ENCODE measurements around the gene TBATA.
"Not testable (repeated sequence)": the region's sequence is repeated elsewhere in the genome, so short reads cannot be mapped to it uniquely, and the experiment has no call there.

The TBATA gene

DNA sequence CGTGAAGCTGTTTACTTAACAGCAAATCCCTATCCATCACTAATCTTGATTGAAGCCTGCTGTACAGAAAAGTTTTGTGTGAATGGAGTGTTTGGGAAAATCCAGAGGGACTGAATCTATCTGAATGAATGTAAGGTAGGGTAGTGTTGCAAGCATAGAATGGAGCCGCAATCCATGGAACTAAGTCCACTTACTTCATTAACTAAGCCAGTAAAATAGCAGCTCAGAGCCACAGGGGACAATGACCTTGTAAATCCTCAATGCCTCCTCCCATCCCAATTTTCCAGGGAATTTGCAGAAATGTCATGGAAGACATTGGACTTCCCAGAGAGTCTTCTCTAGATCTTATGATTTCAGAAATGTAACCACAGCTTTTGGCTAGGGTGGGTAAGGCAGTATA, 15.2 kb downstream of the TBATA start:
- ChIA-PET POLR2A (no interaction called here), CTCF (interaction anchor here (1.5 kb wide), 1 partner anchor 221 kb away, joined by 3 read pairs; no protein-coding TSS in a partner anchor)
- no peaks in the 10 kb centered on the region for H3K4me1 ChIP-seq (ENCODE audit: control extremely low read depth in 1 of 4, control insufficient read depth in 4 of 4, insufficient read depth in 4 of 4, low read length in 3 of 4)
- 100% methylated on average over 1 of the region's 2 CpGs for WGBS (ENCODE audit: insufficient coverage)
- H3K9me3 ChIP-seq (ENCODE audit: control extremely low read depth in 1 of 5, control insufficient read depth in 4 of 5, insufficient read depth in 2 of 5, low read depth in 1 of 5, low read length in 4 of 5): peaks cover 0 to 11% (median 6%) of the 10 kb centered on the region in 5 experiments
- no peak for DNase-seq
- no peak overlapping the region for H3K4me3 ChIP-seq (ENCODE audit: control insufficient read depth in 1 of 7, extremely low read depth in 1 of 7, insufficient read depth in 4 of 7, low read depth in 2 of 7, low read length in 6 of 7)
- no peaks in the 10 kb centered on the region for H3K36me3 ChIP-seq (ENCODE audit: control insufficient read depth in 4 of 4, insufficient read depth in 4 of 4, low read length in 3 of 4)
- H3K27me3 ChIP-seq (replicated peaks in 2 of 5; ENCODE audit: control insufficient read depth in 4 of 5, insufficient read depth in 5 of 5, low read length in 4 of 5): no peaks in the 10 kb centered on the region
- no peak overlapping the region for H3K27ac ChIP-seq (ENCODE audit: insufficient read depth in 1 of 2, low read depth in 1 of 2, low read length in 2 of 2, poor library complexity in 1 of 2, severe bottlenecking in 2 of 2)

GRCh38 chr10:70769121-70769520, 16.1 kb downstream of the TBATA start:
- Histone ChIP-seq H3K27me3 (replicated peaks in 2 of 5; ENCODE audit: control insufficient read depth in 4 of 5, insufficient read depth in 5 of 5, low read length in 4 of 5) (no peaks in the 10 kb centered on the region), H3K4me3 (ENCODE audit: control insufficient read depth in 1 of 7, extremely low read depth in 1 of 7, insufficient read depth in 4 of 7, low read depth in 2 of 7, low read length in 6 of 7) (no peak overlapping the region), H3K36me3 (ENCODE audit: control insufficient read depth in 4 of 4, insufficient read depth in 4 of 4, low read length in 3 of 4) (no peaks in the 10 kb centered on the region), H3K27ac (ENCODE audit: insufficient read depth in 1 of 2, low read depth in 1 of 2, low read length in 2 of 2, poor library complexity in 1 of 2, severe bottlenecking in 2 of 2) (no peak overlapping the region), H3K9me3 (ENCODE audit: control extremely low read depth in 1 of 5, control insufficient read depth in 4 of 5, insufficient read depth in 2 of 5, low read depth in 1 of 5, low read length in 4 of 5) (peaks cover 0 to 11% (median 6%) of the 10 kb centered on the region in 5 experiments), H3K4me1 (ENCODE audit: control extremely low read depth in 1 of 4, control insufficient read depth in 4 of 4, insufficient read depth in 4 of 4, low read length in 3 of 4) (no peaks in the 10 kb centered on the region)
- WGBS (ENCODE audit: insufficient coverage): 97% methylated on average over 3 of the region's 4 CpGs
- ChIA-PET POLR2A (no interaction called here), CTCF (interaction anchor here (1.0 kb wide), 1 partner anchor 13 kb away, joined by 3 read pairs; no protein-coding TSS in a partner anchor)
- DNase-seq: no peak

- CTCF ChIA-PET: interaction anchor here (1.0 kb wide), 1 partner anchor 14 kb away, joined by 3 read pairs; no protein-coding TSS in a partner anchor
- H3K27me3 ChIP-seq (replicated peaks in 2 of 5; ENCODE audit: control insufficient read depth in 4 of 5, insufficient read depth in 5 of 5, low read length in 4 of 5); H3K36me3 ChIP-seq (ENCODE audit: control insufficient read depth in 4 of 4, insufficient read depth in 4 of 4, low read length in 3 of 4); H3K4me1 ChIP-seq (ENCODE audit: control extremely low read depth in 1 of 4, control insufficient read depth in 4 of 4, insufficient read depth in 4 of 4, low read length in 3 of 4); H3K27ac ChIP-seq (ENCODE audit: insufficient read depth in 1 of 2, low read depth in 1 of 2, low read length in 2 of 2, poor library complexity in 1 of 2, severe bottlenecking in 2 of 2); DNase-seq; H3K4me3 ChIP-seq (ENCODE audit: control insufficient read depth in 1 of 7, extremely low read depth in 1 of 7, insufficient read depth in 4 of 7, low read depth in 2 of 7, low read length in 6 of 7): not testable (repeated sequence)
- POLR2A ChIA-PET: interaction anchor here (0.6 kb wide), 1 partner anchor 988 kb away, joined by 4 read pairs; no protein-coding TSS in a partner anchor
- peaks cover 0 to 11% (median 6%) of the 10 kb centered on the region in 5 experiments for H3K9me3 ChIP-seq (ENCODE audit: control extremely low read depth in 1 of 5, control insufficient read depth in 4 of 5, insufficient read depth in 2 of 5, low read depth in 1 of 5, low read length in 4 of 5)
- WGBS (ENCODE audit: insufficient coverage): 100% methylated on average over 1 of the region's 6 CpGs
These were observed 17.0 kb downstream of the TBATA start for GRCh38 chr10:70768026-70768685.

- no peaks in the 10 kb centered on the region for H3K27me3 ChIP-seq (replicated peaks in 2 of 5; ENCODE audit: control insufficient read depth in 4 of 5, insufficient read depth in 5 of 5, low read length in 4 of 5)
- ChIA-PET CTCF (no interaction called here), POLR2A (no interaction called here)
- peaks cover 0 to 11% (median 6%) of the 10 kb centered on the region in 5 experiments for H3K9me3 ChIP-seq (ENCODE audit: control extremely low read depth in 1 of 5, control insufficient read depth in 4 of 5, insufficient read depth in 2 of 5, low read depth in 1 of 5, low read length in 4 of 5)
- H3K27ac ChIP-seq (ENCODE audit: insufficient read depth in 1 of 2, low read depth in 1 of 2, low read length in 2 of 2, poor library complexity in 1 of 2, severe bottlenecking in 2 of 2): no peak overlapping the region
- 93% methylated on average over 8 of the region's 8 CpGs for WGBS (ENCODE audit: insufficient coverage)
- peaks cover 0 to 13% (median 1%) of the 10 kb centered on the region in 4 experiments for H3K4me1 ChIP-seq (ENCODE audit: control extremely low read depth in 1 of 4, control insufficient read depth in 4 of 4, insufficient read depth in 4 of 4, low read length in 3 of 4)
- DNase-seq: no peak
- H3K4me3 ChIP-seq (ENCODE audit: control insufficient read depth in 1 of 7, extremely low read depth in 1 of 7, insufficient read depth in 4 of 7, low read depth in 2 of 7, low read length in 6 of 7): no peak overlapping the region
- no peaks in the 10 kb centered on the region for H3K36me3 ChIP-seq (ENCODE audit: control insufficient read depth in 4 of 4, insufficient read depth in 4 of 4, low read length in 3 of 4)
These were observed 19.2 kb downstream of the TBATA start for GRCh38 chr10:70765794-70766594.

DNA sequence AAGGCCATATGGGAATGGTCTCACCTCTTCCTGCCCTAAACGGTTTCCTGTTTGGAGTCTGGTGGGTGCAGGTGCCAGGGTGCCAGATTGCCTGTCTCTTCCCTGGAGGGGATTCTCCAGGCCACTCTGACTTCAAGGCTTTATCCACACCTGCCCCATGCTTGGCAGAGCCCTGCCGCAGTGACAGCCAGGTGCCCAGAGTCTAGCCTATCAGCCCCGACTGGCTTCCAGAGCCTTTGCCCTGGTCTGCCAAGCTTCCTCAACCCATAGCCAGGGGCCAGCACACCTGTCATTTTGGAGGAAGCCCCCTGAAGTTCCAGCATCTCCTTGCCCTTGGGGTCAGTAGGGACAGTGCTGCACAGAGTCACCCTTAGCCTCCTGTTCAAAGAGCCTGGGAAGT, 21.6 kb downstream of the TBATA start:
- ChIA-PET CTCF (interaction anchor here (1.6 to 8.3 kb wide), 2 partner anchors 203 to 213 kb away, joined by 5 to 93 read pairs; no protein-coding TSS in a partner anchor), POLR2A (no interaction called here)
- Histone ChIP-seq H3K4me3 (ENCODE audit: control insufficient read depth in 1 of 7, extremely low read depth in 1 of 7, insufficient read depth in 4 of 7, low read depth in 2 of 7, low read length in 6 of 7) (no peak overlapping the region), H3K36me3 (ENCODE audit: control insufficient read depth in 4 of 4, insufficient read depth in 4 of 4, low read length in 3 of 4) (no peaks in the 10 kb centered on the region), H3K27me3 (replicated peaks in 2 of 5; ENCODE audit: control insufficient read depth in 4 of 5, insufficient read depth in 5 of 5, low read length in 4 of 5) (no peaks in the 10 kb centered on the region), H3K4me1 (ENCODE audit: control extremely low read depth in 1 of 4, control insufficient read depth in 4 of 4, insufficient read depth in 4 of 4, low read length in 3 of 4) (peaks cover 0 to 21% (median 7%) of the 10 kb centered on the region in 4 experiments), H3K9me3 (ENCODE audit: control extremely low read depth in 1 of 5, control insufficient read depth in 4 of 5, insufficient read depth in 2 of 5, low read depth in 1 of 5, low read length in 4 of 5) (peaks cover 0 to 11% (median 6%) of the 10 kb centered on the region in 5 experiments), H3K27ac (ENCODE audit: insufficient read depth in 1 of 2, low read depth in 1 of 2, low read length in 2 of 2, poor library complexity in 1 of 2, severe bottlenecking in 2 of 2) (no peak overlapping the region)
- no peak for DNase-seq
- 79% methylated on average over 3 of the region's 3 CpGs for WGBS (ENCODE audit: insufficient coverage)

- H3K4me1 ChIP-seq (ENCODE audit: control extremely low read depth in 1 of 4, control insufficient read depth in 4 of 4, insufficient read depth in 4 of 4, low read length in 3 of 4): peaks cover 0 to 21% (median 7%) of the 10 kb centered on the region in 4 experiments
- ChIA-PET POLR2A (no interaction called here), CTCF (interaction anchor here (0.7 to 8.3 kb wide), 4 partner anchors 54 to 212 kb away, joined by 3 to 93 read pairs (median 8); no protein-coding TSS in a partner anchor)
- H3K9me3 ChIP-seq (ENCODE audit: control extremely low read depth in 1 of 5, control insufficient read depth in 4 of 5, insufficient read depth in 2 of 5, low read depth in 1 of 5, low read length in 4 of 5): peaks cover 0 to 11% (median 6%) of the 10 kb centered on the region in 5 experiments
- H3K27ac ChIP-seq (ENCODE audit: insufficient read depth in 1 of 2, low read depth in 1 of 2, low read length in 2 of 2, poor library complexity in 1 of 2, severe bottlenecking in 2 of 2): no peak overlapping the region
- 88% methylated on average over 5 of the region's 7 CpGs for WGBS (ENCODE audit: insufficient coverage)
- H3K27me3 ChIP-seq (replicated peaks in 2 of 5; ENCODE audit: control insufficient read depth in 4 of 5, insufficient read depth in 5 of 5, low read length in 4 of 5): no peaks in the 10 kb centered on the region
- no peak overlapping the region for H3K4me3 ChIP-seq (ENCODE audit: control insufficient read depth in 1 of 7, extremely low read depth in 1 of 7, insufficient read depth in 4 of 7, low read depth in 2 of 7, low read length in 6 of 7)
- no peak for DNase-seq
- no peaks in the 10 kb centered on the region for H3K36me3 ChIP-seq (ENCODE audit: control insufficient read depth in 4 of 4, insufficient read depth in 4 of 4, low read length in 3 of 4)
These were observed 22.6 kb downstream of the TBATA start for GRCh38 chr10:70762441-70763175.
